BJ (cell line): ENCODE measurements around the gene MAN1B1. TPM values are rescaled to one million over a fixed set of nuclear protein-coding genes. Genes with fewer than 3 reads are reported as not detected.

Experiments
- CTCF ChIA-PET: fragments of 350-600 bp; formaldehyde crosslinking; extraction: SDS; loops from one replicate; lab custom pipeline; 2021; ENCODE audit warnings: antibody characterized with exemption, inconsistent platforms; lab: Yijun Ruan, JAX
- POLR2A ChIA-PET: fragments of 300-600 bp; sonication (Branson Sonifier 250); formaldehyde crosslinking; extraction: SDS; loops from one replicate; lab custom pipeline; 2021; ENCODE audit warnings: antibody characterized with exemption; lab: Charles Lee
- DNase-seq: peaks from one replicate; pipeline ENCODE4 v3.0.0-alpha.2; 2011; ENCODE audit warnings: low read depth
- H3K27me3 ChIP-seq: 2 replicates; pipeline ENCODE4 v1.6.0; 2011; ENCODE audit warnings: low read length; ENCODE audit not compliant: control insufficient read depth, insufficient read depth
- H3K36me3 ChIP-seq: 2 replicates; pipeline ENCODE4 v1.5.1; 2011; ENCODE audit warnings: low read length; ENCODE audit not compliant: control insufficient read depth, insufficient read depth
- H3K4me3 ChIP-seq: 2 replicates; pipeline ENCODE4 v1.5.1; 2011; ENCODE audit warnings: low read depth, mild to moderate bottlenecking, control low read depth, low read length
- CTCF ChIP-seq: IDR thresholded peaks from 2 replicates; pipeline ENCODE4 v1.5.1; 2011; ENCODE audit warnings: low read depth, mild to moderate bottlenecking, control low read depth, inconsistent platforms, low read length, moderate library complexity; ENCODE audit not compliant: insufficient read depth
- polyA plus RNA-seq: library from polyadenylated mRNA; depleted of rRNA; stranded (reverse); fragments of >200 nt; gene quantifications from 2 replicates; pipeline ENCODE4 v1.2.3, GENCODE V29; 2011

The MAN1B1 gene
- polyA plus RNA-seq, 1 experiment, result 80.0 TPM

GRCh38 chr9:137070201-137070905 lies 16.4 kb upstream of the MAN1B1 start, which contains the start of gene SAPCD2:
SAPCD2 (minus strand) TSS chr9:137070557; CDS start chr9:137070460, 97 bp downstream.
- DNase-seq, result no peak
- Histone ChIP-seq H3K27me3 (no peaks in the 10 kb centered on the region), H3K4me3 (peak within 1 kb of the TSS; percentile 39), H3K36me3 (no peaks in the 10 kb centered on the region)
- ChIA-PET CTCF (interaction anchor here (0.9 to 9.4 kb wide), 14 partner anchors 9 to 284 kb away, joined by 3 to 153 read pairs (median 5); partner anchors contain the start of genes AJM1, MAN1B1, NPDC1 and RNF224), POLR2A (interaction anchor here (0.6 to 0.7 kb wide), 2 partner anchors 43 to 240 kb away, joined by 3 to 6 read pairs; no protein-coding TSS in a partner anchor)
- no peak for TF ChIP-seq CTCF

- CTCF ChIA-PET, result interaction anchor here (0.9 to 9.4 kb wide), 13 partner anchors 10 to 285 kb away, joined by 3 to 153 read pairs (median 5); partner anchors contain the start of genes AJM1, MAN1B1, NPDC1 and RNF224
- POLR2A ChIA-PET, result interaction anchor here (0.6 to 0.7 kb wide), 2 partner anchors 43 to 240 kb away, joined by 3 to 6 read pairs; no protein-coding TSS in a partner anchor
- DNase-seq, result no peak
- no peaks in the 10 kb centered on the region for H3K36me3 ChIP-seq
- no peaks in the 10 kb centered on the region for H3K27me3 ChIP-seq
- H3K4me3 ChIP-seq, result peak overlapping the region; percentile 39
- no peak for TF ChIP-seq CTCF
Observed at GRCh38 chr9:137070906-137071275, 15.9 kb upstream of the MAN1B1 start.

- CTCF ChIA-PET, result interaction anchor here (0.9 to 9.4 kb wide), 11 partner anchors 10 to 285 kb away, joined by 3 to 153 read pairs (median 9); partner anchors contain the start of genes AJM1, MAN1B1, NPDC1 and RNF224
- DNase-seq, result no peak
- Histone ChIP-seq H3K4me3 (no peak overlapping the region), H3K27me3 (no peaks in the 10 kb centered on the region), H3K36me3 (no peaks in the 10 kb centered on the region)
- POLR2A ChIA-PET, result no interaction called here
- TF ChIP-seq CTCF, result no peak
Observed at GRCh38 chr9:137071282-137071681, 15.5 kb upstream of the MAN1B1 start.

GRCh38 chr9:137073992-137074399 lies 12.8 kb upstream of the MAN1B1 start:
- no peak for TF ChIP-seq CTCF
- no peak overlapping the region for H3K4me3 ChIP-seq
- DNase-seq, result no peak
- POLR2A ChIA-PET, result no interaction called here
- H3K27me3 ChIP-seq, result no peaks in the 10 kb centered on the region
- CTCF ChIA-PET, result interaction anchor here (2.1 kb wide), 1 partner anchor 45 kb away, joined by 7 read pairs; no protein-coding TSS in a partner anchor
- H3K36me3 ChIP-seq, result peaks cover 3% of the 10 kb centered on the region; the same call in 1 of the 2 replicates

- no peaks in the 10 kb centered on the region for H3K27me3 ChIP-seq
- no peak for TF ChIP-seq CTCF
- peaks cover 9% of the 10 kb centered on the region for H3K36me3 ChIP-seq
- no peak overlapping the region for H3K4me3 ChIP-seq
- CTCF ChIA-PET, result interaction anchor here (1.2 to 7.7 kb wide), 2 partner anchors 9 to 39 kb away, joined by 3 to 69 read pairs; no protein-coding TSS in a partner anchor
- DNase-seq, result no peak
- POLR2A ChIA-PET, result no interaction called here
Observed at GRCh38 chr9:137074657-137075274, 12.0 kb upstream of the MAN1B1 start.
